ENCODE data around the gene NADK.
"Not testable (repeated sequence)": the region's sequence is repeated elsewhere in the genome, so short reads cannot be mapped to it uniquely, and the experiment has no call there.

- not testable (repeated sequence) for TF ChIP-seq CTCF, POLR2A, EP300 (IDR thresholded peaks at IDR 0.05)
These were observed 51.1 kb downstream of the NADK start for GRCh38 chr1:1727131-1727651.

Data from ovary (tissue), 3 donors.